HEK293 (cell line): ENCODE results near the gene HEXIM1.

Experiments
- CTCF ChIA-PET: fragments of 350-600 bp; formaldehyde crosslinking; extraction: SDS; loops from one replicate; lab custom pipeline; 2021; ENCODE audit warnings: antibody characterized with exemption; lab: Yijun Ruan, JAX
- POLR2A ChIA-PET: fragments of 300-600 bp; formaldehyde crosslinking; extraction: SDS; loops from one replicate; lab custom pipeline; 2020; ENCODE audit warnings: antibody characterized with exemption, inconsistent platforms; lab: Yijun Ruan, JAX
- H3K27ac ChIP-seq: fragments of 200-500 bp; sonication (Bioruptor generic); 2 replicates; pipeline ENCODE4 v1.5.1; 2014; ENCODE audit warnings: low read depth, low read length, control low read depth, inconsistent platforms; ENCODE audit errors: extremely low read depth
- H3K36me3 ChIP-seq, 2 experiments: fragments of 200-500 bp in 1 of 2; sonication (Bioruptor generic) in 1 of 2; 1 replicate in 1 of 2; 2 replicates in 1 of 2; pipeline ENCODE4 v1.5.1; 2014 to 2017; ENCODE audit warnings: inconsistent platforms in 2 of 2, low read length in 2 of 2; ENCODE audit not compliant: control insufficient read depth in 2 of 2, insufficient read depth in 1 of 2
- H3K4me1 ChIP-seq: fragments of 200-500 bp; sonication (Bioruptor generic); 2 replicates; pipeline ENCODE4 v1.5.1; 2014; ENCODE audit warnings: mild to moderate bottlenecking, low read length, inconsistent platforms; ENCODE audit not compliant: control insufficient read depth, insufficient read depth
- H3K4me3 ChIP-seq: 2 replicates; pipeline ENCODE4 v1.5.1; 2011; ENCODE audit warnings: low read depth, mild to moderate bottlenecking, control low read depth, low read length, moderate library complexity
- H3K9me3 ChIP-seq: fragments of 200-500 bp; sonication (Bioruptor generic); 2 replicates; pipeline ENCODE4 v1.5.1; 2014; ENCODE audit warnings: low read depth, low read length, inconsistent platforms; ENCODE audit not compliant: control insufficient read depth, insufficient read depth
- EGR2 ChIP-seq: fragments of 450-650 bp; formaldehyde crosslinking; IDR thresholded peaks from 2 replicates; pipeline ENCODE4 v1.5.1; 2016; ENCODE audit warnings: low read depth, missing biosample characterization, missing genetic modification characterization
- HOXA7 ChIP-seq: sonication (generic); formaldehyde crosslinking; IDR thresholded peaks from 2 replicates; pipeline ENCODE4 v1.8.1; 2022; ENCODE audit warnings: missing genetic modification reagents, borderline replicate concordance
- INSM2 ChIP-seq: fragments of 450-650 bp; formaldehyde crosslinking; IDR thresholded peaks from 2 replicates; pipeline ENCODE4 v1.5.1; 2016; ENCODE audit warnings: missing biosample characterization, missing genetic modification characterization
- MZF1 ChIP-seq: fragments of 450-650 bp; formaldehyde crosslinking; IDR thresholded peaks from 2 replicates; pipeline ENCODE4 v1.5.1; 2017; ENCODE audit warnings: missing biosample characterization, missing genetic modification characterization, borderline replicate concordance
- SALL2 ChIP-seq: fragments of 450-650 bp; formaldehyde crosslinking; IDR thresholded peaks from 2 replicates; pipeline ENCODE4 v1.5.0; 2017; ENCODE audit warnings: missing biosample characterization, mild to moderate bottlenecking, missing genetic modification characterization, borderline replicate concordance
- SCRT1 ChIP-seq: fragments of 450-650 bp; formaldehyde crosslinking; IDR thresholded peaks from 2 replicates; pipeline ENCODE4 v1.5.1; 2016; ENCODE audit warnings: missing biosample characterization, missing genetic modification characterization, borderline replicate concordance
- TCF7L2 ChIP-seq: IDR thresholded peaks from 2 replicates; pipeline ENCODE4 v1.6.1; 2011; ENCODE audit warnings: low read depth, mild to moderate bottlenecking, inconsistent platforms, low read length, moderate library complexity, borderline replicate concordance
- ZBTB11 ChIP-seq: fragments of 450-650 bp; formaldehyde crosslinking; conservative IDR thresholded peaks from 2 replicates; pipeline ENCODE4 v1.5.1; 2016; ENCODE audit warnings: low read depth, missing biosample characterization, missing genetic modification characterization
- ZBTB8A ChIP-seq: fragments of 450-650 bp; formaldehyde crosslinking; IDR thresholded peaks from 2 replicates; pipeline ENCODE4 v1.5.1; 2016; ENCODE audit warnings: missing biosample characterization, missing genetic modification characterization
- ZFHX2 ChIP-seq: fragments of 450-650 bp; formaldehyde crosslinking; conservative IDR thresholded peaks from 2 replicates; pipeline ENCODE4 v1.5.1; 2016; ENCODE audit warnings: missing biosample characterization, missing genetic modification characterization
- ZNF10 ChIP-seq: fragments of 450-650 bp; formaldehyde crosslinking; IDR thresholded peaks from 2 replicates; pipeline ENCODE4 v1.5.1; 2017; ENCODE audit warnings: missing biosample characterization, missing genetic modification characterization
- ZNF184 ChIP-seq: fragments of 450-650 bp; IDR thresholded peaks from 2 replicates; pipeline ENCODE4 v1.5.1; 2018; ENCODE audit warnings: missing biosample characterization, mild to moderate bottlenecking, missing genetic modification characterization
- ZNF202 ChIP-seq: fragments of 450-650 bp; formaldehyde crosslinking; IDR thresholded peaks from 2 replicates; pipeline ENCODE4 v1.5.1; 2016; ENCODE audit warnings: missing biosample characterization, missing genetic modification characterization, borderline replicate concordance
- ZNF23 ChIP-seq: fragments of 450-650 bp; formaldehyde crosslinking; IDR thresholded peaks from 2 replicates; pipeline ENCODE4 v1.5.1; 2016; ENCODE audit warnings: missing biosample characterization, missing genetic modification characterization, borderline replicate concordance
- ZNF266 ChIP-seq: fragments of 450-650 bp; formaldehyde crosslinking; IDR thresholded peaks from 2 replicates; pipeline ENCODE4 v1.5.1; 2016; ENCODE audit warnings: missing biosample characterization, missing genetic modification characterization, low read depth
- ZNF513 ChIP-seq: fragments of 450-650 bp; IDR thresholded peaks from 2 replicates; pipeline ENCODE4 v1.5.1; 2018; ENCODE audit warnings: missing biosample characterization, missing genetic modification characterization
- ZNF658 ChIP-seq: fragments of 450-650 bp; formaldehyde crosslinking; IDR thresholded peaks from 2 replicates; pipeline ENCODE4; 2016; ENCODE audit warnings: missing biosample characterization, missing genetic modification characterization
- ZNF776 ChIP-seq: fragments of 450-650 bp; formaldehyde crosslinking; IDR thresholded peaks from 2 replicates; pipeline ENCODE4 v1.5.0; 2017; ENCODE audit warnings: missing biosample characterization, missing genetic modification characterization, borderline replicate concordance
- ZNF837 ChIP-seq: fragments of 450-650 bp; formaldehyde crosslinking; IDR thresholded peaks from 2 replicates; pipeline ENCODE4 v1.5.1; 2016; ENCODE audit warnings: missing biosample characterization, missing genetic modification characterization
- ZSCAN23 ChIP-seq: fragments of 450-650 bp; formaldehyde crosslinking; IDR thresholded peaks from 2 replicates; pipeline ENCODE4 v1.5.1; 2016; ENCODE audit warnings: missing biosample characterization, missing genetic modification characterization
- ZSCAN4 ChIP-seq: fragments of 450-650 bp; formaldehyde crosslinking; IDR thresholded peaks from 2 replicates; pipeline ENCODE4 v1.5.1; 2017; ENCODE audit warnings: missing biosample characterization, missing genetic modification characterization
- ZXDB ChIP-seq: fragments of 450-650 bp; formaldehyde crosslinking; IDR thresholded peaks from 2 replicates; pipeline ENCODE4 v1.5.1; 2016; ENCODE audit warnings: missing biosample characterization, missing genetic modification characterization

HEXIM1 gene

GRCh38 chr17:45115015-45115625, 33.2 kb upstream of the HEXIM1 start:
- Histone ChIP-seq H3K36me3 (peaks cover 0 to 60% of the 10 kb centered on the region in 2 experiments; a peak in 1 of 3 replicates), H3K4me3 (no peak overlapping the region), H3K9me3 (no peaks in the 10 kb centered on the region), H3K27ac (no peak overlapping the region), H3K4me1 (no peaks in the 10 kb centered on the region)
- CTCF ChIA-PET: interaction anchor here (0.6 to 1.2 kb wide), 7 partner anchors 9 to 37 kb away, joined by 3 to 7 read pairs (median 4); partner anchors contain the start of gene ACBD4
- TF ChIP-seq ZNF658 (tag by site-specific recombination) (no peak), ZNF266 (tag by site-specific recombination) (no peak), ZNF10 (tag by site-specific recombination) (no peak), ZFHX2 (peak; percentile 34; the same call in 1 of the 2 replicates), ZXDB (tag by site-specific recombination) (no peak), INSM2 (tag by site-specific recombination) (no peak), SCRT1 (tag by site-specific recombination) (no peak), EGR2 (tag by site-specific recombination) (peak; percentile 54; the same call in 1 of the 2 replicates), ZBTB8A (tag by site-specific recombination) (no peak), ZNF776 (tag by site-specific recombination) (no peak), MZF1 (tag by site-specific recombination) (no peak), HOXA7 (CRISPR knock-in tag) (no peak), ZSCAN23 (tag by site-specific recombination) (no peak), ZSCAN4 (no peak), ZNF513 (tag by site-specific recombination) (peak; percentile 74)
- POLR2A ChIA-PET: interaction anchor here (0.6 kb wide), 1 partner anchor 25 kb away, joined by 3 read pairs; no protein-coding TSS in a partner anchor

- peaks cover 0 to 63% of the 10 kb centered on the region in 2 experiments; a peak in 1 of 3 replicates for H3K36me3 ChIP-seq
- H3K9me3 ChIP-seq: no peaks in the 10 kb centered on the region
- TF ChIP-seq SALL2 (no peak), ZNF23 (no peak), ZNF837 (tag by site-specific recombination) (no peak), ZNF658 (tag by site-specific recombination) (no peak), ZBTB11 (tag by site-specific recombination) (no peak), TCF7L2 (no peak), ZNF184 (tag by site-specific recombination) (no peak), ZNF202 (tag by site-specific recombination) (no peak), ZNF776 (tag by site-specific recombination) (no peak)
- ChIA-PET POLR2A (no interaction called here), CTCF (interaction anchor here (0.7 to 1.7 kb wide), 5 partner anchors 10 to 19 kb away, joined by 3 to 7 read pairs (median 4); partner anchors contain the start of genes ACBD4 and PLCD3)
- H3K4me1 ChIP-seq: no peaks in the 10 kb centered on the region
- H3K4me3 ChIP-seq: no peak overlapping the region
- H3K27ac ChIP-seq: no peak overlapping the region
Measured at GRCh38 chr17:45115871-45116270, 32.4 kb upstream of the HEXIM1 start.
